GM12874 (cell line): Measurements from ENCODE around the gene TTC39C.

Source experiments
- CTCF ChIP-seq: IDR thresholded peaks from 2 replicates; pipeline ENCODE4 v1.5.1; 2011; ENCODE audit warnings: low read depth, mild to moderate bottlenecking, control low read depth, low read length, moderate library complexity; ENCODE audit not compliant: insufficient read depth

The TTC39C gene

GRCh38 chr18:24168496-24168895, 153.9 kb downstream of the TTC39C start:
- TF ChIP-seq CTCF: no peak

GRCh38 chr18:24170360-24170759, 155.8 kb downstream of the TTC39C start:
- no peak for TF ChIP-seq CTCF

- TF ChIP-seq CTCF: no peak
Measured at GRCh38 chr18:24173997-24174396, 159.4 kb downstream of the TTC39C start.

GRCh38 chr18:24176727-24177416, 162.3 kb downstream of the TTC39C start:
- TF ChIP-seq CTCF: peak; percentile 87

GRCh38 chr18:24177499-24178133, 163.1 kb downstream of the TTC39C start:
- no peak for TF ChIP-seq CTCF

GRCh38 chr18:24180048-24180447, 165.5 kb downstream of the TTC39C start:
- TF ChIP-seq CTCF: no peak

- TF ChIP-seq CTCF: no peak
Measured at GRCh38 chr18:24181806-24182205, 167.3 kb downstream of the TTC39C start.
